ENCODE data around the gene ADAM15. TPM values are rescaled to one million over a fixed set of nuclear protein-coding genes. Genes with fewer than 3 reads are reported as not detected.

Gene ADAM15
- total RNA-seq (2021) (187 and 195 TPM in 2 replicates), Bru-seq, nascent RNA (percentile 61 among the genes with signal in this experiment), BruChase-seq, experiment 1, labeled RNA remaining after a 2-hour chase (percentile 77 among the genes with signal in this experiment), BruChase-seq, experiment 2, labeled RNA remaining after a 6-hour chase (percentile 85 among the genes with signal in this experiment)
- long read RNA-seq, transcript ADAM15-201 (21 exons, 2,799 nt) = major isoform, 11 of 42 reads
- long read RNA-seq, transcript ADAM15-204 (22 exons, 2,874 nt) = minor isoform, 5 of 42 reads
- long read RNA-seq, transcript ADAM15-203 (23 exons, 2,949 nt) = minor isoform, 5 of 42 reads
- long read RNA-seq, partial matches to known transcripts = 9 of 42 reads
- long read RNA-seq, other reads (novel, unspliced or antisense) = 8 of 42 reads

GRCh38 chr1:155050560-155051341 is at the start of gene ADAM15:
Gene ADAM15, plus strand, starts transcription at chr1:155051316. Its CDS starts 71 bp downstream, at chr1:155051387.
- BruUV-seq (replicated peaks) = no TSS peak
- Histone ChIP-seq H3K4me2 (peak within 1 kb of the TSS; percentile 99), H2AFZ (peak within 1 kb of the TSS; percentile 92), H3K27ac (peak within 1 kb of the TSS; percentile 67), H3K4me1 (replicated peaks; ENCODE audit: insufficient read depth) (peaks cover 34% of the 10 kb centered on the region), H3K4me3 (peak within 1 kb of the TSS; percentile 73), H4K20me1 (ENCODE audit: insufficient read depth) (no peaks in the 10 kb centered on the region), H3K27me3 (ENCODE audit: insufficient read depth, low read depth) (no peaks in the 10 kb centered on the region), H3K36me3 (ENCODE audit: low read depth) (no peaks in the 10 kb centered on the region), H3K9me2 (ENCODE audit: insufficient read depth) (no peaks in the 10 kb centered on the region), H3F3A (ENCODE audit: insufficient read depth, low read depth) (peaks cover 27% of the 10 kb centered on the region), H3K9me3 (ENCODE audit: insufficient read depth, low read depth) (no peaks in the 10 kb centered on the region), H3K79me2 (ENCODE audit: low read depth) (peaks cover 24% of the 10 kb centered on the region)
- ChIA-PET CTCF (interaction anchor here (0.5 to 1.4 kb wide), 14 partner anchors 10 to 598 kb away, joined by 3 to 11 read pairs (median 4); partner anchors contain the start of genes PBXIP1, SHC1 and ZBTB7B), POLR2A (ENCODE audit: unreplicated experiment) (interaction anchor here (0.5 to 1.0 kb wide), 4 partner anchors 15 to 1741 kb away, joined by 3 to 10 read pairs (median 4); partner anchors contain the start of gene SHC1)
- TF ChIP-seq CTCF (conservative IDR thresholded peaks at IDR 0.05) = peak; percentile 89
- TF ChIP-seq EZH2 (IDR thresholded peaks at IDR 0.05; ENCODE audit: low read depth) = no peak
- intact Hi-C loops (cut with micrococcal nuclease; ENCODE audit: unreplicated experiment) = loop anchor here (2.0 kb wide), 1 partner anchor 90 kb away; the partner anchor contains the start of gene PYGO2
- DNase-seq = peak; percentile 64 to 88

- CTCF ChIA-PET = no interaction called here
Measured at GRCh38 chr1:155001425-155001674, 49.8 kb upstream of the ADAM15 start.

More at GRCh38 chr1:155001425-155001674, 49.8 kb upstream of the ADAM15 start:
- Histone ChIP-seq H3K4me2 (peak overlapping the region; percentile 90), H3K36me3 (ENCODE audit: low read depth) (no peaks in the 10 kb centered on the region), H3F3A (ENCODE audit: insufficient read depth, low read depth) (peaks cover 28% of the 10 kb centered on the region), H3K79me2 (ENCODE audit: low read depth) (peaks cover 45% of the 10 kb centered on the region), H3K4me3 (peak overlapping the region; percentile 80), H3K27me3 (ENCODE audit: insufficient read depth, low read depth) (no peaks in the 10 kb centered on the region), H3K27ac (peak overlapping the region; percentile 72), H4K20me1 (ENCODE audit: insufficient read depth) (no peaks in the 10 kb centered on the region), H3K4me1 (replicated peaks; ENCODE audit: insufficient read depth) (peaks cover 20% of the 10 kb centered on the region), H3K9me2 (ENCODE audit: insufficient read depth) (no peaks in the 10 kb centered on the region), H3K9me3 (ENCODE audit: insufficient read depth, low read depth) (no peaks in the 10 kb centered on the region), H2AFZ (peak overlapping the region; percentile 71; the same call in 1 of the 2 replicates)
- no peak for DNase-seq
- BruUV-seq (replicated peaks) = no TSS peak
- intact Hi-C loops (cut with micrococcal nuclease; ENCODE audit: unreplicated experiment) = loop anchor here (1.0 to 5.0 kb wide), 4 partner anchors 28 to 65 kb away; partner anchors contain the start of genes PMVK and PYGO2
- POLR2A ChIA-PET (ENCODE audit: unreplicated experiment) = interaction anchor here (0.5 to 0.7 kb wide), 3 partner anchors 8 to 1450 kb away, joined by 3 to 5 read pairs (median 4); partner anchors contain the start of gene LENEP
- TF ChIP-seq EZH2 (IDR thresholded peaks at IDR 0.05; ENCODE audit: low read depth) = no peak
- no peak for TF ChIP-seq CTCF (conservative IDR thresholded peaks at IDR 0.05)

Measured in PC-9 (cell line).